Endothelial cell of umbilical vein (primary cell): ENCODE data around the gene SEZ6L2. TPM values are rescaled to one million over a fixed set of nuclear protein-coding genes. Genes with fewer than 3 reads are reported as not detected.

ENCODE experiments used
- Bru-seq: library from RNA; stranded (reverse); fragments of 400-500 nt; gene quantifications from one replicate; lab custom pipeline; 2021; lab: Mats Ljungman, UMichigan
- BruChase-seq, 2 experiments: library from RNA; stranded (reverse); fragments of 400-500 nt; gene quantifications; one replicate each; lab custom pipeline; 2021; lab: Mats Ljungman, UMichigan
- BruUV-seq: library from RNA; stranded (reverse); fragments of 400-500 nt; replicated peaks from 2 replicates; lab custom pipeline; 2021; lab: Mats Ljungman, UMichigan
- CTCF ChIA-PET: fragments of 300-600, 350-600 bp; sonication (Branson Sonifier 250); formaldehyde crosslinking; loops from one replicate; lab custom pipeline; 2021; ENCODE audit warnings: antibody characterized with exemption, inconsistent platforms; lab: Charles Lee
- POLR2A ChIA-PET: fragments of 300-600, 350-600 bp; sonication (Branson Sonifier 250); formaldehyde crosslinking; loops from one replicate; lab custom pipeline; 2021; ENCODE audit warnings: antibody characterized with exemption, inconsistent platforms; lab: Charles Lee
- DNase-seq: peaks from one replicate; pipeline ENCODE4 v3.0.0-alpha.2; 2011; ENCODE audit warnings: low read depth, low spot score
- FAIRE-seq: peaks from 2 replicates; lab custom pipeline; 2011; peaks lifted over from hg19 to GRCh38; lab: Jason Lieb, UNC
- H2AFZ ChIP-seq: 2 replicates; pipeline ENCODE4 v1.6.0; 2012; ENCODE audit warnings: low read depth, low read length, control low read depth, inconsistent platforms
- H3K27ac ChIP-seq: 2 replicates; pipeline ENCODE4 v1.5.1; 2011; ENCODE audit warnings: low read depth, mild to moderate bottlenecking, control low read depth, low read length, moderate library complexity; ENCODE audit not compliant: insufficient read depth
- H3K27me3 ChIP-seq, 2 experiments: 2 replicates each; pipeline versions ENCODE4 v1.6.0 to v1.6.1; 2011; ENCODE audit warnings: low read length in 2 of 2, mixed read lengths in 1 of 2; ENCODE audit not compliant: control insufficient read depth in 2 of 2, insufficient read depth in 2 of 2
- H3K36me3 ChIP-seq, 2 experiments: 2 replicates in 1 of 2; 3 replicates in 1 of 2; pipeline ENCODE4 v1.5.1; 2011; ENCODE audit warnings: low read length in 2 of 2, mild to moderate bottlenecking in 1 of 2, moderate library complexity in 1 of 2; ENCODE audit not compliant: control insufficient read depth in 2 of 2, insufficient read depth in 2 of 2; ENCODE audit errors: extremely low read depth in 1 of 2
- H3K4me1 ChIP-seq: 3 replicates; pipeline ENCODE4 v1.5.1; 2011; ENCODE audit warnings: mild to moderate bottlenecking, low read length; ENCODE audit not compliant: control insufficient read depth, insufficient read depth; ENCODE audit errors: extremely low read depth
- H3K4me2 ChIP-seq: 2 replicates; pipeline ENCODE4 v1.6.1; 2011; ENCODE audit warnings: low read length, control low read depth, mixed read lengths; ENCODE audit not compliant: insufficient read depth
- H3K4me3 ChIP-seq, 3 experiments: fragments of 200-600 bp in 1 of 3; sonication (generic), shearing (Covaris generic) in 1 of 3; replicated peaks in 1 of 3; 2 replicates each; pipeline ENCODE4 v1.5.1; 2011 to 2016; ENCODE audit warnings: control low read depth in 3 of 3, low read length in 3 of 3, mild to moderate bottlenecking in 2 of 3, inconsistent platforms in 1 of 3, low read depth in 1 of 3, moderate library complexity in 1 of 3; ENCODE audit not compliant: insufficient read depth in 1 of 3
- H3K79me2 ChIP-seq: 2 replicates; pipeline ENCODE4 v1.6.0; 2012; ENCODE audit warnings: low read length, inconsistent platforms; ENCODE audit not compliant: control insufficient read depth, insufficient read depth
- H3K9ac ChIP-seq: replicated peaks from 2 replicates; pipeline ENCODE3; 2011; ENCODE audit warnings: low read length, control low read depth; ENCODE audit not compliant: insufficient read depth; ENCODE audit errors: extremely low read depth
- H3K9me1 ChIP-seq: replicated peaks from 3 replicates; pipeline ENCODE4 v1.6.0; 2011; ENCODE audit warnings: mild to moderate bottlenecking, low read length; ENCODE audit not compliant: control insufficient read depth, insufficient read depth; ENCODE audit errors: extremely low read depth
- H3K9me3 ChIP-seq: replicated peaks from 2 replicates; pipeline ENCODE4 v1.5.1; 2012; ENCODE audit warnings: low read length, inconsistent platforms; ENCODE audit not compliant: control insufficient read depth, insufficient read depth
- H4K20me1 ChIP-seq: replicated peaks from 2 replicates; pipeline ENCODE3; 2011; ENCODE audit warnings: mild to moderate bottlenecking, low read length; ENCODE audit not compliant: control insufficient read depth, insufficient read depth; ENCODE audit errors: extremely low read depth
- EZH2 ChIP-seq: IDR thresholded peaks from 2 replicates; pipeline ENCODE4 v1.6.1; 2012; ENCODE audit warnings: borderline replicate concordance, low read depth, mild to moderate bottlenecking, moderate library complexity, low read length, inconsistent platforms; ENCODE audit not compliant: severe bottlenecking
- FOS ChIP-seq: IDR thresholded peaks from 2 replicates; pipeline ENCODE4 v1.6.1; 2011; ENCODE audit warnings: mild to moderate bottlenecking, low read length, moderate library complexity, borderline replicate concordance; ENCODE audit not compliant: insufficient read depth
- JUN ChIP-seq: IDR thresholded peaks from 2 replicates; pipeline ENCODE4 v1.6.1; 2011; ENCODE audit warnings: borderline replicate concordance, low read depth; ENCODE audit not compliant: insufficient read length, insufficient read depth
- dilution Hi-C: fragments of 300-500 bp; cut with MboI; formaldehyde crosslinking; loops from one replicate; pipeline ENCODE4 v1.15.0; 2019; ENCODE audit warnings: low sequenced_read_pairs; ENCODE audit not compliant: extremely low pct_ligation_motif_present
- intact Hi-C: fragments of 100-400 bp; cut with micrococcal nuclease; formaldehyde crosslinking; loops from one replicate; pipeline ENCODE4 v1.10.0; 2022
- long read RNA-seq: library from polyadenylated mRNA; stranded (forward); transcript quantifications from one replicate; pipeline ENCODE4 v2.0.0, GENCODE V29; 2021
- polyA minus RNA-seq, 3 experiments: library from RNA; depleted of rRNA, polyadenylated mRNA; stranded (reverse); fragments of >200 nt; gene quantifications; 1 replicate in 1 of 3; 2 replicates in 2 of 3; pipeline ENCODE4 v1.2.3, GENCODE V29; 2011
- polyA plus RNA-seq, 4 experiments: library from polyadenylated mRNA; depleted of rRNA in 3 of 4; stranded (reverse) in 3 of 4; unstranded in 1 of 4; fragments of >200 nt; gene quantifications; 2 replicates each; pipeline versions ENCODE4 v1.2.1 to v1.2.3, GENCODE V29; 2011 to 2012; ENCODE audit warnings: missing spikeins in 1 of 4
- total RNA-seq: library from RNA; stranded (reverse); gene quantifications from 2 replicates; pipeline ENCODE4 v1.2.3, GENCODE V29; 2021
- TF ChIP-seq, protein P1 (sequence below), 2 donors: IDR thresholded peaks; 1 replicate in 1 of 2; 2 replicates in 1 of 2; pipeline ENCODE4 v1.5.1; 2011; ENCODE audit warnings: low read length in 2 of 2, mild to moderate bottlenecking in 2 of 2, moderate library complexity in 2 of 2, control low read depth in 1 of 2, inconsistent platforms in 1 of 2, low read depth in 1 of 2; ENCODE audit not compliant: insufficient read depth in 1 of 2; ENCODE audit errors: extremely low read depth in 1 of 2

The SEZ6L2 gene
- total RNA-seq = 2.4 and 2.5 TPM in 2 replicates
- polyA plus RNA-seq = 4.5 and 5.6 TPM in 2 replicates
- 2.4 and 3.0 TPM in 2 replicates for polyA plus RNA-seq (2011; cell fraction: cytosol; rRNA removed)
- polyA plus RNA-seq (2011; cell fraction: nucleus; rRNA removed) = 1.4 and 1.6 TPM in 2 replicates
- polyA plus RNA-seq (2012) = 7.1 and 22.5 TPM in 2 replicates
- polyA minus RNA-seq = 2.2 and 3.4 TPM in 2 replicates
- 6.3 TPM for polyA minus RNA-seq (2011; cell fraction: cytosol; rRNA and poly(A)+ RNA removed)
- 0.63 and 0.91 TPM in 2 replicates for polyA minus RNA-seq (2011; cell fraction: nucleus; rRNA and poly(A)+ RNA removed)
- percentile 16 among the genes with signal in this experiment for Bru-seq, nascent RNA
- percentile 24 among the genes with signal in this experiment for BruChase-seq, experiment 1, labeled RNA remaining after a 6-hour chase
- percentile 20 among the genes with signal in this experiment for BruChase-seq, experiment 2, labeled RNA remaining after a 2-hour chase
- long read RNA-seq, partial matches to known transcripts = 1 of 3 reads
- long read RNA-seq, other reads (novel, unspliced or antisense) = 2 of 3 reads

- Histone ChIP-seq H2AFZ (peak within 1 kb of the TSS; percentile 81), H3K9me1 (no peaks in the 10 kb centered on the region), H3K36me3 (no peaks in the 10 kb centered on the region), H3K79me2 (no peaks in the 10 kb centered on the region), H4K20me1 (no peaks in the 10 kb centered on the region), H3K4me1 (peaks cover 5% of the 10 kb centered on the region), H3K9ac (no peak within 1 kb of the TSS), H3K4me3 (peak within 1 kb of the TSS; percentile 26 to 46 (median 46)), H3K9me3 (no peaks in the 10 kb centered on the region), H3K27me3 (peaks cover 5 to 8% of the 10 kb centered on the region in 2 experiments), H3K4me2 (peak within 1 kb of the TSS; percentile 80), H3K27ac (no peak within 1 kb of the TSS)
- no TSS peak for BruUV-seq
- POLR2A ChIA-PET = interaction anchor here (0.6 to 1.5 kb wide), 2 partner anchors 74 to 166 kb away, joined by 3 read pairs; partner anchors contain the start of genes ALDOA and TAOK2
- DNase-seq (peak; percentile 79), FAIRE-seq (peak; percentile 47)
- CTCF ChIA-PET = interaction anchor here (0.9 to 2.1 kb wide), 15 partner anchors 9 to 199 kb away, joined by 3 to 9 read pairs (median 4); partner anchors contain the start of genes CDIPT, KCTD13, PAGR1 and TMEM219
- dilution Hi-C loops (no loop called here), intact Hi-C loops (loop anchor here (10.0 kb wide), 1 partner anchor 75 kb away; the partner anchor contains the start of gene MVP)
- TF ChIP-seq, protein P1, sequence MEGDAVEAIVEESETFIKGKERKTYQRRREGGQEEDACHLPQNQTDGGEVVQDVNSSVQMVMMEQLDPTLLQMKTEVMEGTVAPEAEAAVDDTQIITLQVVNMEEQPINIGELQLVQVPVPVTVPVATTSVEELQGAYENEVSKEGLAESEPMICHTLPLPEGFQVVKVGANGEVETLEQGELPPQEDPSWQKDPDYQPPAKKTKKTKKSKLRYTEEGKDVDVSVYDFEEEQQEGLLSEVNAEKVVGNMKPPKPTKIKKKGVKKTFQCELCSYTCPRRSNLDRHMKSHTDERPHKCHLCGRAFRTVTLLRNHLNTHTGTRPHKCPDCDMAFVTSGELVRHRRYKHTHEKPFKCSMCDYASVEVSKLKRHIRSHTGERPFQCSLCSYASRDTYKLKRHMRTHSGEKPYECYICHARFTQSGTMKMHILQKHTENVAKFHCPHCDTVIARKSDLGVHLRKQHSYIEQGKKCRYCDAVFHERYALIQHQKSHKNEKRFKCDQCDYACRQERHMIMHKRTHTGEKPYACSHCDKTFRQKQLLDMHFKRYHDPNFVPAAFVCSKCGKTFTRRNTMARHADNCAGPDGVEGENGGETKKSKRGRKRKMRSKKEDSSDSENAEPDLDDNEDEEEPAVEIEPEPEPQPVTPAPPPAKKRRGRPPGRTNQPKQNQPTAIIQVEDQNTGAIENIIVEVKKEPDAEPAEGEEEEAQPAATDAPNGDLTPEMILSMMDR (IDR thresholded peaks at IDR 0.05; ENCODE audit: extremely low read depth in 1 of 2, insufficient read depth in 1 of 2, low read depth in 1 of 2, low read length in 2 of 2) = peak in 1 of 2 donors; percentile 26
- TF ChIP-seq JUN (no peak), EZH2 (peak; percentile 37), FOS (no peak)
These were observed at the start of gene SEZ6L2 for GRCh38 chr16:29899516-29900101. Gene SEZ6L2 (minus strand): TSS chr16:29899550. CDS start chr16:29899019, 531 bp downstream.
